GM18507 (cell line): ENCODE measurements around the gene RALBP1.
"Not testable (repeated sequence)": the region's sequence is repeated elsewhere in the genome, so short reads cannot be mapped to it uniquely, and the experiment has no call there.

ENCODE experiments used
- DNase-seq: peaks from one replicate; pipeline ENCODE4 v3.0.0; 2011; ENCODE audit warnings: low read depth; ENCODE audit not compliant: insufficient read length; ENCODE audit errors: extremely low spot score
- FAIRE-seq: peaks from 2 replicates; lab custom pipeline; 2011; peaks lifted over from hg19 to GRCh38; lab: Jason Lieb, UNC

RALBP1 gene

DNA sequence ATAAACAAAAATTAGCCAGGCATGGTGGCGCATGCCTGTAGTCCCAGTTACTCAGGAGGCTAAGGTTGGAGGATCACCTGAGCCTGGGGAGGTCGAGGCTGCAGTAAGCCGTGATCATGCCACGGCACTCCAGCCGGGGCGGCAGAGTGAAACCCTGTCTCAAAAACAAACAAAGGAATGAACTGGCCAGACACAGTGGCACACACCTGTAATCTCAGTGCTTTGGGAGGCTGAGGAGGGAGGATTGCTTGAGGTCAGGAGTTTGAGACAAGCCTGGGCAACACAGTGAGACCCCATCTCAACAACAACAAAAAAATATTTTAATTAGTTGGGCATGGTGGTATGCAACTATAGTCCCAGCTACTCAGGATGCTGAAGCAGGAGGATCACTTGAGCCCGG is 24.4 kb upstream of the RALBP1 start:
- not testable (repeated sequence) for DNase-seq, FAIRE-seq

DNA sequence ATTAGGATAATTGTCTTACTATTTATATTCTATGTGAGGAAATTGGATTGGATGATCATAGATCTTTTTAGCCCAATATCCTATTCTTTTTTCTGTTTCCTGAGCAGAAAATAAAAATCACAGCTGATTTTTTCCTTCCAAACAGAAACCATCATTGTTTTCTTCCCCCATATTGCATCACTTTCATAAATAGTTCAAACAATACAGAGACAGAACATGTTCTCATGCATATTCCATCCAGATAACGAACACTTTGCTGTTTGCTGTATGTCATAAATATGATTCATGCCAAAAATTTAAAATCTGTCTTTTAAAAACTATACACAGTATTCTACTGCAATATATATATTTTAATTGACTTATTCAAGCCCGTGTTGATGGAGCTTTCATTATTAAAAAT is 22.0 kb upstream of the RALBP1 start:
- FAIRE-seq (no peak), DNase-seq (no peak)

DNA sequence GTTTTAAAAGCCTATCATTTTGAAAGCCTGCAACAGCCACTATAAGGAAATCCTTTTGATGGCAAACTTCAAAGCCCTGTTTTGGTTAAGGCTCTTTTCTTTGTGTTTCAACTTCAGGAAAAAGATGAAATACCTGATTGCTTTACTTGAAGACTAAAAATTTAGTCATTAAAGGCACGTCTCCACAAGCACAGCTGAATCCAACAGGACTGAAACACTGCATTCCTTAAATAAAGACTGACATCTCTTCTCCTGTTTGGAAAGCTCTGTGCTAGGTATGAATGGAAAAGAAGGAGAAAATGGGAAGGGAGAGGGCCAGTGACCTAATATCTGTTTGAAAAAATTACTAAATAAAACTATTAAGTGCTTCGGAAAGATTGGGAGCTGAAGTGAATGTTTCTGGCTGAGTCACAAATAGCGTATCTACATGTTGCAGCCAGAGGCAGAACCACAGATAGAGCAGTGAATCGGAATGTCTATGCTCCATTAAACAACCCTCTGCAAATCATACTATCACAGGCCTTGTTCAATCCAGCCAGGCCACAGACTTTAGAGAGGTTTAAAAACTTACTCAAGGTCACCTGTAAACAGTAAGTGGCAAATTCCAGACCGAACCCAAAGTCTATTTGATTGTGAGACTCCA is 21.1 kb upstream of the RALBP1 start:
- FAIRE-seq (no peak), DNase-seq (no peak)

DNA sequence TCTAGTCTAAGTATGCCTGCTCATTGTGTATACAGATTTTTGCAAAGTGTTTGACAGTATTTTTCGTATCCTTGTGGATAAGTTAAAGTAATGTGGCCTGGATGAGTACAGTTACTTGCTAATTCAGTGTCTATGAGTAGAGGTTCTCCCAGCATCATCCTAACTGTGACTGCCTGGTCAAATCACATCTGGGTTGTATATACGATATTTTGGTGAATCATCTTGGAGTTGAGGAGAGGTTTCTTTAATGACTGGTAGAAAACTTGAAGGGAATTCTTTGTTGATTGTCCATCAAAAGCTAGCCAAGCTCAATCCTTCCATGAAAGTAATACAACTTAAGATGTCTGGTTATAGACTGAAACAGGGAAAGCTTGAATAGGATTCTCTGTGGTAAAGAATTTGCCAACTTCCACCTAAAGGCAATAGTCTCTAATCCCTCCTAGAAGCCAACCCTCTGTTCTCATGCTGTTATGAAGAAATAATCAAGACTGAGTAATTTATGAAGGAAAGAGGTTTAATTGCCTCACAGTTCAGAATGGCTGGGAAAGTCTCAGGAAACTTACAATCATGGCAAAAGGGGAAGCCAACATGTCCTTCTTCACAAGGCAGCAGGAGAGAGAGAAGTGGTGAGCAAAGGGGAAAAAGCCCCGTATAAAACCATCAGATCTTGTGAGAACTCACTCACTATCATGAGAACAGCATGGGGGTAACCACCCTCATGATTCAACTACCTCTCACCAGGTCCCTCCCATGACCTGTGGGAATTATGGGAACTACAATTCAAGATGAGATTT is 19.4 kb upstream of the RALBP1 start:
- FAIRE-seq = no peak

DNA sequence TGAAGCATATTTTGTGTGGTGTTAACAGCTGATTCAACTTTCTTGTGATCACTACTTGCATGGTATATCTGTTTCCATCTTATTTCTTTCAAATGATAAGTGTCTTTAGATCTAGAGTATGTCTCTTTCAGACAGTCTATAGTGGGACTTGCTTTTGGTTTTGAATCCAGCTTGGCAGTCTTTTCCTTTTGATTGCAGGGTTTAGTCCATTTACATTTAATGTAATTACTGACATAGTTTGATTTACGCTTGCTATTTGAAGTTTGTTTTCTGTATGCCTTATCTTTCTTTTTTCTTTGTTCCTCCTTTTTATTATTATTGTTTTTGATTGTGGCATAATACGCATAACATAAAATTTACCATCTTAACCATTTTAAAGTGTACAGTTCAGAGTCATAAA is 9.2 kb upstream of the RALBP1 start:
- no peak for FAIRE-seq
- DNase-seq = no peak

More for the DNA sequence above, 19.4 kb upstream of the RALBP1 start:
- no peak for DNase-seq

DNA sequence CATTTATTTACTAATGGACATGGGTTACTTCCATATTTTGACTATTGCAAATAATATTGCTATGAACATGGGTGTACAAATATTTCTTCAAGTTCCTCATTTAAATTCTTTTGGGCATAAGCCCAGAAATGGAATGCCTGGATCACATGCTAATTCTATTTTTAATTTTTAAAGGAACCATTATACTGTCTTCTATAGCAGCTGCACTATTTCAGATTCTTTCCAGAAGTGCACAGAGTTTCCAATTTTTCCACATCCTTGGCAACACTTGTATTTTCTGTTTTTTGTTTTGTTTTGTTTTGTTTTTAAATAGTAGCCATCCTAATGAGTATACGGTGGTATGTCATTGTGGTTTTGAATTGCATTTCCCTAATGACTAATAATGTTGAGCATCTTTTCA is 8.5 kb upstream of the RALBP1 start:
- DNase-seq (no peak), FAIRE-seq (no peak)

DNA sequence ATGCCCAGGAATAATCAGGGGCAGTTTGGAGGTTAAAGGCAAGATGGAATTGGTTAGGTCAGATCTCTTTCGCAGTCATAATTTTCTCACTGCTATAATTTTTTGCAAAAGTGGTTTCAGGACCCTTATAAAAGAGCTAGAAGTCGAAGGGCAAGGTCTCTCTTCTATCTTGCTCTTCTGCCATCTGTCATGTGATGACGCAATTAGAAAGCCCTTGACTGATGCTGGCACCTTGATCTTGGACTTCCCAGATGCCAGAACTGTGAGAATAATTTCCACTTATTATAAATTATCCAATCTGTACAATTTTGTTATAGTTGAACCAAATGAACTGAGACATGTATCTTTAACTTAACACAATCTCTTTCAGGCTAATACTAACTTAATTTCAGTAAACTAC is 6.3 kb upstream of the RALBP1 start:
- FAIRE-seq = no peak
- DNase-seq = no peak

DNA sequence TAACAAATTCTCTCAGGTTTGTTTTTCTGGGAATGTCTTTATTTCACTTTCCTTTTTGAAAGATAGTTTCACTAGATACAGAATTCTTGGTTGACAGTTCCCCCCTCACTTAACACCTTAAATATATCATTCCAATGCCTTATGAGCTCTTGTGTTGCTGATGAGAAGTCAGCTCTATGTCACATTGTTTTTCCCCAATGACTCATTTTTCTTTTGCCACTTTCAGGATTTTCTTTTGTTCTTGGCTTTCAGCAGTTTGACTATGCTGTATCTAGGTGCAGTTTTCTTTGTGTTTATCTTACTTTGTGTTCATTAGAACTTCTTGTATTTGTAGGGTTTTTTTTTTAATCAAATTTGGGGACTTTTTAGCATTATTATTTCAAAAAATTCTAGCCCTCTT is 5.6 kb upstream of the RALBP1 start:
- FAIRE-seq = no peak
- no peak for DNase-seq

DNA sequence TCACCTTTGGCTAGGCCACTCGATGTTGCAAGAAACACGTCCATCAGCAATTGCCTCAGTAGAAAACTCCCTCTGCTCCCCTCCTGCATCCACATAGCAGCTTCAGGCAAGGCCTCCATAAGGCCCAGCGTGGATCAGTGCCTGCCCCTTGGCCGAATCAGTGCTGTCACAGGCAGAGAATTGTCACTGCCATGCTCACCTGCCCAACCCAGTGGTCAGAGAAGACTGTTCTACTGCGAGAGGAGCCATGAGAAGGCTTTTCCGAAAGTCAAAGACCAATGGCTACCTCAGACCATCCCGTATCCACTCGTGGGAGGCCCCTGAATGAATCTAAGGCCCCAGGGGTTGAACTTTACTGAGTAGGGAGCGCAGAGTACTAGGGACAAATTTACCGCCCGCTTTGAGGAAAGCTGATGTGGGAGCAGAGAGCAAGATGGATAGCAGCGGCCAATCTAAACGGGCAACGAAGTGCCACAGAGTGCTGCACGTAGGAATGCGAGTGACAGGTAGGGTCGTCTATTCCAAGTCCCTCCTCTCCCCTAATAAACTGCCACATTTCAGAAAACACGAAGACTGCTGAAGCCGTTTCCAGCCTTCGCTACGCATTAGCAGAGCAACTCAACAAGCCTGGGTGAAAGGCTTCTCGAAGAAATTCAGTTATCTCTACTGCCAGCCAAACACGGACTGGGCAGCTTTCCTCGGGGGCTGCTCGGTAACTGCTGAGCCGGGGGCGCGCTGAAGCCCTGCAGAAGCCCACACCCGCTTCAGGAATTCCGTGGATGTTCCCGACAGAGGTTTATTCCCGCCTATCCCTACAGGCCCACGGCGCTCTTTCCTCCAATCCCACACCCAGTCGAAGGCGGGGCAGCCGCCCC is 968 bp upstream of the RALBP1 start:
- FAIRE-seq (no peak), DNase-seq (no peak)

DNA sequence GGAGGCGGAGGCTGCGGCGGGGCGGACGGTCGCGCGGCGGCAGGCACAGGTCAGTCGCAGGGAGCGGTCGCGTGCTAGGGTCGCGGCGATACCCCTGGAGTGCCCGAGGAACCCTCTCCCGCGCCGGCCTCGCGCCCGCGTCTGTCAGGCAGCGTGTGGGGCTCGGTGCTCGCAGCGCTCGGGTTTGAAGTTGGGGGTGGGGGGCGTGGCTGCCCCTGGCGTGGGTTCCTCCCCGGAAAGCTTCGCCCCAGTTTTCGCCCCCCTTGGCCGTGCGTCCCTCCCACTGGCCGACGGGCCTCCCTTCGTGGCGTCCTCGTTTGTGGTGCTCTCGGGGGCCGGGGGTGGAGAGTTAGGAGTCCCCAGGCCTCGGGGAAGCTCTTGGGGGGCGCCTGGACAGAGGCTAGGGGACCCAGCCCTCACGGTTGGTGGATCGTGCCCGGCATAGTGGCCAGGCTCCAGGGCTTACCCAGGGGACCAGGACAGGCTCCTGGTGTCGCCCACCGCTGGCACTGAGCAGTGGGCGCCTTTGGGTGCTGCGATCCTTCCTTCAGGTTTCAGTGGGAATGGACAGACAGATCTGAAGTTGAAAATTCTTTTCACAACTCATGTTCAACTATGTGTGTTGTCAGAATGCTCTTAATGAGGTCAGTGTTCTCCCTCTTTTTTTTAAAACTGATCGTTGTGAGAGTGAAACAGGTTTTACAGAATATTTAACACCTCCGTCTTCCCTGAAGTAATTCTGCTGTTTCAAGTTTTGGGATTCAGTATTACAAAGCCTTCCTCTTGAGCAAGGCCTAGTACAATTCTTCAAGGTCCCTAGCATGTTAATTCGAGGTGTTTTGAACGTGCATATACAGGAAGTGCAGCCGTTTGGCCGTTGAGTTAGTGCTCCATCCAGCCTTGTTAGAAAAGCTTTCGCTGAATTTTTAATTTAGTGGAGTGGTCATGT is 604 bp downstream of the RALBP1 start:
- DNase-seq = peak; percentile 55
- no peak for FAIRE-seq

DNA sequence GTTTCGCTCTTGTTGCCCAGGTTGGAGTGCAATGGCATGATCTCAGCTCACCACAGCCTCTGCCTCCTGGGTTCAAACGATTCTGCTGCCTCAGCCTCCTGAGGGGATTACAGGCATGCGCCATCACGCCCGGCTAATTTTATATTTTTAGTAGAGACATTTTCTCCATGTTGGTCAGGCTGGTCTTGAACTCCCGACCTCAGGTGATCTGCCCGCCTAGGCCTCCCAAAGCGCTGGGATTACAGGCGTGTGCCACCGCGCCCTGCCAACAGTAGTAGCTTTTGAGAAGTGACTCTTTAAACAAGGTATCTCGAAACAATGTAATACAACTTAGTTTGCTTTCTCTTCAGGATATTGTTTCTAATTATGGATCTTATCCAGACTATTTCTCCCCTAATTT is 1.6 kb downstream of the RALBP1 start:
- FAIRE-seq, DNase-seq: not testable (repeated sequence)

DNA sequence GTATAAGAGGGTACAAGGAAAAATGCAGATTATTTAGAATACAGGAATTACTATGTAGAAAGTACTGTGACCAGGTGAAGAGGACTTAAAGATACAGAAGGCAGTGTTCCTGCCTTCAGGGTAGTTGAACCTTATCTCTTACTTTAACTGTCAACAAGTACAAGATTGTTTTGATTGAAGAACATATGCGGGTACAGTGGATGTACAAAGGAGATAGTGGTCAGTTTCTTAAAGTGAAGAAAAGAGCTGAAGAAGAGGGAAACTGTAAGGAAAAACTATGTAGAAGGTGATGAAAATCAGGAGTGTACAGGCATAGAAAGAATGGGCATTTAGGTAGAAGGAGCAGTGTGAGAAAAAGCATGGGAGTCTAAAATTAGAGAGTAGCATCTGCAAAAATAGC is 2.2 kb downstream of the RALBP1 start:
- DNase-seq (no peak), FAIRE-seq (no peak)

DNA sequence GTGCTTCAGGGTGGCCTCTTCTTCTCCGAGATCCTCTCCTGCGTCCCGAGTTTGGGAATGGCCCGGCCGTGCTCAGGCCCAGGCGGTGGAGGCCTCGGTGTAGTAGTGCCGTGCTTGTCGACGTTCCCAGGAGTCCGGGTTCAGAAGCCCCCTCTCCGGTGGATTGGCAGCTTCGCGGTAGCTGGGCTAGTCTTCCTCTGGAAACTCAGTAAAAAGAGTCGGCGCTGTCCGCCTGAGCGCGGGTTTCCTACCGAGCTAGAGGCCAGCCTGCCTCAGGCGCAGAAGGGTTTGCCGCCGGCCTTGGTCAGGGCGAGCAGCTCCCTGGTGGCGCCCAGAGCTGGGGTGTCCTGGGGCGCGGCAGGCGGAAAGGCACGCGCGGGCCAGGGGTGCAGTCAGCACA is 3.2 kb downstream of the RALBP1 start:
- no peak for FAIRE-seq
- no peak for DNase-seq

DNA sequence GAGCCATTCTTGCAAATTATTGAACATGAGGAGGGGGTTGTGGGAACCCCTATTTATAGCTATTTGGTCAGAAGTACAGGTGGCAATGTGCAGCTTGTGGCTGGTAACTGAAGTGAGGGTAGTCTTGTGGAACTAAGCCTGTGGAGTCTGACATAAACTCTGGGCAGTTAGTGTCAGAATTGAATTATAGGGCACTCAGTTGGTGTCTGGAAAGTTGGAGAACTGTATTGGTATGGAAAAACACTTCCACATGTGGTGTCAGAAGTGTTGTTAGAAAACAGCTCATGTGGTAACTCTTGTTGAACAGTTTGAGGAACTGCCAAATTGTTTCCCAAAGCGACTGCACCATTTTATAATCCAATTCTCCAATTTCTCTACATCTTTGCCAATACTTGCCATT is 7.5 kb downstream of the RALBP1 start:
- DNase-seq = no peak
- FAIRE-seq = peak; percentile 53

DNA sequence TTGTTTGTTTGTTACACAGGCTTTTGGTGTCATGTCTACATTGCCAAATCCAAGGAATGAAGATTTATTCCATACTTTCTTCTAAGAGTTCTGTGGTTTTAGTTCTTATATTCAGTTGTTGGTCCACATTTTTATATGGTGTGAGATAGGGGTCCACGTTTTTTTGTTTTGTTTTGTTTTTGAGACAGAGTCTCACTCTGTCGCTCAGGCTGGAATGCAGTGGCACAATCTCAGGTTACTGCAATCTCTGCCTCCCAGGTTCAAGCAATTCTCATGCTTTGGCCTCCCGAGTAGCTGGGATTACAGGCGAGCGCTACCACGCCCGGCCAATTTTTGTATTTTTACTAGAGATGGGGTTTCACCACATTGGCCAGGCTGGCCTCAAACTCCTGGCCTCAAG is 8.2 kb downstream of the RALBP1 start:
- FAIRE-seq = no peak
- DNase-seq = no peak

DNA sequence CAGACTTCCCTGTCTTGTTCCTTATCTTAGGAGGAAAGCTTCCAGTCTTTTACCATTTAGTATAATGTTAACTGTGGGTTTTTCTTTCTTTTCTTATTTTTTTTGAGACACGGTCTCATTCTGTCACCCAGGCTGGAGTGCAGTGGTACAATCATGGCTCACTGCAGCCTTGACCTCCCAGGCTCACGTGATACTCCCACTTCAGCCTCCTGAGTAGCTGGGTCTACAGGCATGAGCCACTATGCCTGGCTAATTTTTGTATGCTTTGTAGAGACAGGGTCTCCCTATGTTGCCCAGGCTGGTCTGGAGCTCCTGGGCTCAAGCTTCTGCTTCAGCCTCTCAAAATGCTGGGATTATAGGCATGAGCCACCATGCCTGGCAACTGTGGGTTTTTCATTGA is 9.5 kb downstream of the RALBP1 start:
- DNase-seq, FAIRE-seq: not testable (repeated sequence)

DNA sequence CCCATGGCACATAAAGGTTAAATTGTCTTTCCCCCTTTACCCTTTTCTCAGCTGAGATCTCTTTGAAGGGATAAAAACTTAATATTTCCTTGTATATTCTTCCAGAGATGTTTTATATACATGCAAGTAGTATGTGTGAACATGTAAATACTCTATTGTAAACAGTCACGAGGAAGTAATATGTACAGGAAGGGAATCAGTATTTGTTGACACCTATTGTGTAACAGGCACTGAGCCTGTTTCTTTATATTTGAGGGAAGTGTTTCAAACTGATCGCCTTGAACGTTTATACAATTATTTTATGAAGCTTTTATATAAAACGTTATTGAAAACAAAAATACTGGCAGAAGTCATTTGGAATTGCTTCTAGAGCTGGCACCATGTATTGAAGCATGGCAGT is 13.2 kb downstream of the RALBP1 start:
- no peak for DNase-seq

DNA sequence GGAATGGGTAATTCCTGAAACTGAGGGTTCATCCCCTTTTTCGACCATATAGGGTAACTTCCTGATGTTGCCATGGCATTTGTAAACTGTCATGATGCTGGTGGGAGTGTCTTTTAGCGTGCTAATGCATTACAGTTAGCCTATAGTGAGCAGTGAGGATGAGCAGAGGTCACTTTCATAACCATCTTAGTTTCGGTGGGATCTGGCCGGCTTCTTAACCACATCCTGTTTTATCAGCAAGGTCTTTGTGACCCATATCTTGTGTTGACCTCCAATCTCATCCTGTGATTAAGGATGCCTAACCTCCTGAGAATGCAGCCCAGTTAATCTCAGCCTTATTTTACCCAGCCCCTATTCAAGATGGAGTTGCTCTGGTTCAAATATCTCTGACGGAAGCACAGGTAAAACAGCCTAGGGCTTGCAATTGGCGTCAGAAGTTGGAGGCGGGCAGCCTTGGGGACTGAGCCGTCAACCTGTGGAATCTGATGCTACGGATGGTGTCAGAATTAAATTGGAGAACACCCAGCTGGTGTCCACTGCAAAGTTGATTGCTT is 19.5 kb downstream of the RALBP1 start:
- FAIRE-seq (peak; percentile 91), DNase-seq (no peak)

More for the DNA sequence above, 13.2 kb downstream of the RALBP1 start:
- FAIRE-seq = no peak

DNA sequence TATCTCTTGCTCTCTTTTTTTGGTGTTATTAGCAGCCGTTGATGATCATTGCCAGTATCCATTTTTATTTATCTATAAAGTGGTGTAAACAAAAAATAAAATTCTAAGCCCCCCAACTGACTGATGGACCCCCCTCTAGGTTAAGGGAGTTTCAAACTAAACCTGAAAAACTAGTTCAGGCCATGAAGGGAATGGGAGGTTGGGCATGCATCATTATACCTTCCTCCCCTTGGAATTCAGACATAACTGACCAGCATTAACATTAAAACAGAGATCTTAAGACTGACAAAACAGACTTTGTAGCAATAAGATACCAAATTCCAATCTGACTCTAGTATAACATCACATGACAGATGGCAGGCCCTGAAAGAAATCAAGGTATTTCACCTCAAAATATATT is 20.2 kb downstream of the RALBP1 start:
- DNase-seq (no peak), FAIRE-seq (no peak)
